ENCODE results near the gene OR14A16. TPM values are rescaled to one million over a fixed set of nuclear protein-coding genes. Genes with fewer than 3 reads are reported as not detected.

OR14A16 gene
- polyA plus RNA-seq, 4 donors: not detected

DNA sequence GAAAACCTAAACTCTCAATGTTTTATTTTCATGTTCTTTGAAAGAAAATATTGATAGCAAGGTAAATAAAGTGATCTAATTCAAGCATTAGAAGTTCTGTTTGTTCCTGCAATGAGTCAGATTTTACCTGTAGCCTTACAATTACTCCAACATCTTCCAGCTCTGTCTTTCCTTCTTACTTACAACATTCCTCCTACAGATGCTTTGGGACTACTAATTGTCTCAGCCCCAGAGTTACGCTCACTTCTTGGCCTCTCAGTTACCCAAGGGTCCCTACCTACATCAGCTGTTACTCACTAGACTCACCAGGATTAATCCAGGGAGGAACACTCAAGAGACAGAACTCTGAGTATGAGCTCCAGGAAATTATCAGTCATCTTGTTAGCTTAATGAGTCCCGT, 26.4 kb downstream of the OR14A16 start:
- DNase-seq (ENCODE audit: low read depth in 4 of 4, low spot score in 3 of 4): no peak

GRCh38 chr1:247769603-247770002, 54.3 kb downstream of the OR14A16 start:
- DNase-seq (ENCODE audit: low read depth in 4 of 4, low spot score in 3 of 4): no peak

Other genes with a start within 250 kb of the OR14A16 start
- not detected for gene OR2G2, start 235.8 kb downstream of the OR14A16 start, polyA plus RNA-seq (ENCODE audit: insufficient read length in 4 of 4)
- gene OR2G3, start 218.5 kb downstream of the OR14A16 start, polyA plus RNA-seq (ENCODE audit: insufficient read length in 4 of 4): not detected
- gene OR13G1, start 144.4 kb downstream of the OR14A16 start, polyA plus RNA-seq (ENCODE audit: insufficient read length in 4 of 4): not detected
- gene OR6F1, start 107.5 kb downstream of the OR14A16 start, polyA plus RNA-seq (ENCODE audit: insufficient read length in 4 of 4): not detected
- not detected for gene OR14K1, start 85.5 kb downstream of the OR14A16 start, polyA plus RNA-seq (ENCODE audit: insufficient read length in 4 of 4)
- gene OR14A2, start 76.0 kb downstream of the OR14A16 start, polyA plus RNA-seq (ENCODE audit: insufficient read length in 4 of 4): not detected
- under 1 TPM in 1 of 4 donors, not detected in 3; 0.17 TPM for gene OR1C1, start 63.6 kb downstream of the OR14A16 start, polyA plus RNA-seq (ENCODE audit: insufficient read length in 4 of 4)
- not detected for gene OR11L1, start 17.8 kb upstream of the OR14A16 start, polyA plus RNA-seq (ENCODE audit: insufficient read length in 4 of 4)
- 1 to 10 TPM; 1.3 to 2.3 (median 1.4) TPM for gene TRIM58, start 33.1 kb upstream of the OR14A16 start, polyA plus RNA-seq (ENCODE audit: insufficient read length in 4 of 4)
- under 1 TPM in 3 of 4 donors, not detected in 1; 0.33 to 0.38 (median 0.36) TPM for gene OR2W3, start 71.5 kb upstream of the OR14A16 start, polyA plus RNA-seq (ENCODE audit: insufficient read length in 4 of 4)
- gene OR2T8, start 96.1 kb upstream of the OR14A16 start, polyA plus RNA-seq (ENCODE audit: insufficient read length in 4 of 4): not detected
- gene OR2AJ1, start 100.8 kb upstream of the OR14A16 start, polyA plus RNA-seq (ENCODE audit: insufficient read length in 4 of 4): not detected
- not detected for gene OR2L8, start 124.7 kb upstream of the OR14A16 start, polyA plus RNA-seq (ENCODE audit: insufficient read length in 4 of 4)
- gene OR2AK2, start 141.1 kb upstream of the OR14A16 start, polyA plus RNA-seq (ENCODE audit: insufficient read length in 4 of 4): not detected
- not detected for gene OR2L5, start 189.5 kb upstream of the OR14A16 start, polyA plus RNA-seq (ENCODE audit: insufficient read length in 4 of 4)
- gene OR2L2, start 206.0 kb upstream of the OR14A16 start, polyA plus RNA-seq (ENCODE audit: insufficient read length in 4 of 4): under 1 TPM in 3 of 4 donors, not detected in 1; 0.04 to 0.14 (median 0.08) TPM
- not detected for gene OR2L3, start 222.7 kb upstream of the OR14A16 start, polyA plus RNA-seq (ENCODE audit: insufficient read length in 4 of 4)

All from right renal pelvis (tissue), 4 donors.